Gastrocnemius medialis (tissue), 4 donors: ENCODE results near the gene OTOA.

Experiments
- CTCF ChIP-seq, 5 experiments: fragments of 450-650 bp in 3 of 5; fragments of 200-600 bp in 2 of 5; sonication (generic) in 2 of 5; IDR thresholded peaks in 4 of 5; conservative IDR thresholded peaks in 1 of 5; 1 replicate in 4 of 5; 2 replicates in 1 of 5; pipeline ENCODE4 v1.5.1; 2016 to 2019; ENCODE audit warnings: antibody characterized with exemption in 5 of 5, mild to moderate bottlenecking in 3 of 5, moderate library complexity in 3 of 5
- POLR2A ChIP-seq, 2 donors: fragments of 450-650 bp; IDR thresholded peaks; one replicate each; pipeline ENCODE4 v1.6.1; 2017; ENCODE audit warnings: antibody characterized with exemption in 2 of 2, mild to moderate bottlenecking in 2 of 2, moderate library complexity in 2 of 2

GRCh38 chr16:21684199-21684598, 20.4 kb downstream of the OTOA start:
- TF ChIP-seq CTCF (IDR thresholded peaks at IDR 0.05 in 4 of 5, conservative IDR thresholded peaks at IDR 0.05 in 1 of 5) (no peak), POLR2A (IDR thresholded peaks at IDR 0.05) (no peak)
